GM03348 (cell line): Measurements from ENCODE around the gene HES3.

Experiments
- DNase-seq: peaks from one replicate; pipeline ENCODE4 v3.0.0; 2012; ENCODE audit warnings: low spot score

Gene HES3

DNA sequence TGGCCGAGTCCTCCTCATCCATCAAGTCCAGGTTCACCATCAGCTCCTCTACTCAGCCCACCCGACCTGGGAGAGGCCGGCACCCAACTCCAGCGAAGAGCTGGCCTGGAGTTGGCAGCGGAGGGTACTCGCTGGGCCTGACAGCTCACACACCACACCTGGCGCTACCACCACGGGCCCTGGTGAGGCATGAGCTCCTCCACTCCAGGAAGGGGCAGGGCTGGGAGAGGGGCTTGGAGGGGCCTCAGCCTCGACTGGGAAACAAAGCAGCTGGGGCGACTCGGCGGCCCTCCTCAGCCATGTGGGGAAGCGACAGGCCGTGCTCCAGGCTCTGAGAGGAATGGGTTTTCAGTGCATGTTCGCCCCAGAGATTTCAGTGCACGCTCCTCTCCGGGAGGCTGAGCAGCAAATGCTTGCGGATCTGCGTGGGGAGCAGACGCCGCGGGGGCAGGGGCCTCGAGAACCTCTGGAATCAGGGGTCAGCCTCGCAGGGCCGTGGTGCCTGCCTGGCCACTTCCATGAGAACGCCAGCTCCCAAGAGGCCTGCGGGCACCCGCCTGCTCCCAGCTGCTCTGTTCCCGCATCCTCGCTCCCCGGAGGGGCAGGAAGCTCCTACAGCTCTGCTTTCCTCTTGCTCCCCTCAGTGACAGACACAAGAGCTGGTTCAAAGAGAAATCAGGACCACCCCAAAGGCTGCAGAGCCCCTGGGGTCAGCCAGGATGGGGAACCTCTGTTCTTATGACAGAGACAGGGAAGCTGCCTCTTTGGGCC lies 35.8 kb downstream of the HES3 start:
- DNase-seq, result no peak

DNA sequence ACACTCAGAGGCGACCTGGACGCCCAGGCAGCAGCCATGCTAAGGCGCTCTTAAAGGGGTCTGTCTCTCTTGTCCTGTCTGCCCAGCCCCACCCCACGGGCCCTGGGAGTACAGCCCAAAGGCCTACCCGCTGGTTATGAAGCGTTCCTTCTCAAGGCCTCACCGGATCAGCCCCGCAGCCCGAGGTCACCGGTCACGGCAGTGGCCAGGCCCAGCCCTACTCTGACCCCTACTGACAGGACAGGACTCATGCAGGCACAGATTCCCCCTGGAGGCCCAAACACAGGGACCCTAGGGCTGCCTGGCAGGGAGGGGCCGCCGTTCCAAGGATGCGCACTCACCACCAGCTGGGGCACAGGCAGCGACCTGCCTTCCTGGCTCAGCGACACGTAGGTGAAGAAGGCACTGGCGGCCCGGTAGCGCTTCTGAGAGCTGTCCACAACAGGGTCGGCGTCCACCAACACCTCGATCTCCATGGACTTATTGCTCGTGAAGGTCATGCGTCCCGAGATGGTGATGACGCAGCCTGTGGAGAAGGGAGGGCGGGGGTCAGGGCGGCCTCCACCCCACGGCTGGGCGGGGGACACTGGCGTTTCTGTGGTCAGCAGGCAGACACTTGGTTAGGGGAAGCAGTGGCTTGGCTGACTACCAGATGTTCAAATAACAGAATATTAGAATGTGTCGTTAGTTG lies 36.9 kb downstream of the HES3 start:
- no peak for DNase-seq

DNA sequence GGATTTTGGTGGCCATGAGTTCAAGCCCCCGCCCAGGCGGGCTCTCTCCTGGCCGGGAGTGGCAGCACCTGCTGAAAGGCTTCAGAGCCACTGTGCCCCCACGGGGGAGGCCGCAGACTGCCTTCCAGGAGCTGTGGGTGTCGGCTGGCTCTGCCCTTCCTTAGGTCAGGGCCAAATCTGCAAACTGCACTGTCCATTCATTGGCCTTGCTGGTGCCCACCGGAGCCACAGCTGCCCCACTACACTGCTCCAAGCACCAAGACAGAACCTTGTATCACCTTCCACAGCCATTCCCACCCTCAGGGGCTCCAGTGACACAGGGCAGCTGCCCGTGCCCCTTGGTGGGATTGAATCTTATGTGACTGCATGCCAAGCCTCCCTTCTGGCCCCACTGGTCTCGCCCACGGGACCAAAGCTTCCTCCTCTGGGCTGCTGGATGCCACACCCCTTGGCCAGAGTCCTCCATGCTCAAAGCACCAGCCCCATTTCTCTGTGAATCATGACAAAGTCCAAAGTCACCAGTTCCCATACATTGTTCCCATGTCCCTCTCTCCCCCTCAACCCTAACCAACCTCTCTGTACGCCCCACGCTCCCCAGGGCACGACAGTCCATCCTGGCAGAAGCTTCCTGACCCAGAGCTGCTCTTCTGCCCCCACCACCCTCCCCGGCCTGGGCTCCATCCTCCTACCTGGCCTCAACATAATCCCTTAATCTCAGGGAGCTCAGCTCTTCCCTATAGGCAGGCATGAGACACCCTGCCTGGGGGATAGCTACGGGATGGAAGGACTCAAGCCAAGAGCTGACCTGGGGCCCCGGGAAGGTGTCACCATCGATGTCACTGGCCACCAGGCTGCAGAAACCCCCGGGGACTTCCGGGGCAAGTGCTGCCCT lies 37.8 kb downstream of the HES3 start:
- DNase-seq, result peak; percentile 51

DNA sequence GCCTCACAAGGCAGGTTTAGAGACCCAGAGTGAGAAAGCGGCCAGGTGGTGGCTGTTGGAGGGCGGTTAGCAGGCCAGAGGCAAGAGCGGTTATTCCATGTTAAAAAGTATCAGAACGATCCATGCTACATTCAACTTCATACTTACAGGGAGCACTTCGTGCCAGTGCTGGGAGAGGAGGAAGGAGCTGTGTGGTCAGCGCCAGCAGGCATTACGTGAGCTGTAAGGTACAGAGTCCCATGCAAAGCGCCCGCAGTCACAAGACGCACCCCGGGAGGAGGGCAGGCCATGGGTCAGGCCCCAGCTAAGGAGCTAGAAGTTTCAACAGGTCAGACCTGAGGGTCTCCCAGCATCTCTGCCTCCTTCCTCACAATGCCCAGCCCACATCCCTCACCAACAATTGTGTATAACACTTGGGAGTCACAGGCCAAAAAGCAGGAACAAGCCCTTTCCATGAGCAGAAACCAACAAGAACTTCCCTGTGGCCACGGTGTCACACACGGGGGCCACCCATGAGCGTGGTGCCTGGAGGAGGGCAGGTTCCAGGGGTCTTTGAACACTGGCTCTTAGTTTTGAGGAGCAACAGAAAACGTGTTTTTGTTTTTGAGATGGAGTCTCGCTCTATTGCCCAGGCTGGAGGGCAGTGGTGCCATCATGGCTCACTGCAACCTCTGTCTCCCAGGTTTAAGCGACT lies 38.7 kb downstream of the HES3 start:
- no peak for DNase-seq

DNA sequence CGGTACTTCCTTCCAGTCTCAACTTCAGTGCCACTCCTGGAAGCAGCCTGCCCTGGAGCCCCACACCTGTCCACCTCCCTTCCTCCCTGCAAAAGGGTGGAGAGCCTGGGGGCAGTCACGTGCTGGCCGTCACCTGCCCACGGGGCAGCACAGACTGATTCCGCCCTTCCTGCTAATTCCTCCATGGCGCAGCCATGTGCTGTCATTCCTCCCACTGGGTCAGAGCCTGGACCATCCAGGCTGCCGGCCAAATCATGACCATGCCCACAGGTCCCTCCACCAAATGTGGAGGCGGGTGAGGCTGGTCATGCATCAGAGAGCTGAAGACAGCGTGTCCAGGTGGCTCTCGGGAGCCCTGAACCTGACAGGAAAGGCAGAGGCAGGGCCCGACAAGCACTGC lies 41.4 kb downstream of the HES3 start:
- DNase-seq, result no peak

DNA sequence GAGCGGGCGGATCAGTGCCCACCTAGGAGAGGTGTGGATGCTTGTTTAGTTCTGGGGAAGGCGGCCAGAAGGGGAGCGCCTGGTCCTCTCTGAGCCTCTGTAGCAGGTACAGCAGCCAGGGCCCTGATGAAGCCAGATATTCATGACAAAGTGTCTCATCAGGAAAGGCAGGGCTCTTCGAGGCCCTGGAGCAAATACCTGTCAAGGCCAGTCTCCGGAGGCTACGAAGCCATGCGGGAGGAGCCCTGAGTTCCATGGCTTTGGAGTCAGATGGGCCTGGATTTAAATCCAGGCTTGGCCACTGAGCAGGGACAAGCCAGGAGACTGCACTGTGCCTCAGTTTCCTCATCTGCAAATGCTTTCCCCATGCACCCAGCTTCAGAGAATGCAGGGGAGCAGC lies 42.3 kb downstream of the HES3 start:
- DNase-seq, result no peak

DNA sequence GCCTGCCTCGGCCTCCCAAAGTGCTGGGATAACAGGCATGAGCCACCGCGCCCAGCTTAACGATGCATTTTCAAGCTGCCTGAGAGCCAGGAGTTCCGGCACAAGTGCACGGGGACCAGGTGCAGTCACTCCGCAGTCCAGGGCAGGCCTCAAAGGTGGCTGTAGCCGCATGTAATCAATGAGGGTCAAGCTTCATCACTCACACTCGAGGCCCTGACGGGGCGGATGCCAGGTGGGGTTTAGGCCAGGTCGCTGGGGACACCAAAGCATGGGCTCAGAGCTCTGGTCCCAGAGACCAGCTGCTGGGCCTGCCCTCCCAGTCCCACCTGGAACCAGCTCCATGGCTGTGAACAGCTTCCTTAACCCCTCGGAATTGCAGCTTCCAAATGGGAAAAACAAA lies 43.0 kb downstream of the HES3 start:
- no peak for DNase-seq

DNA sequence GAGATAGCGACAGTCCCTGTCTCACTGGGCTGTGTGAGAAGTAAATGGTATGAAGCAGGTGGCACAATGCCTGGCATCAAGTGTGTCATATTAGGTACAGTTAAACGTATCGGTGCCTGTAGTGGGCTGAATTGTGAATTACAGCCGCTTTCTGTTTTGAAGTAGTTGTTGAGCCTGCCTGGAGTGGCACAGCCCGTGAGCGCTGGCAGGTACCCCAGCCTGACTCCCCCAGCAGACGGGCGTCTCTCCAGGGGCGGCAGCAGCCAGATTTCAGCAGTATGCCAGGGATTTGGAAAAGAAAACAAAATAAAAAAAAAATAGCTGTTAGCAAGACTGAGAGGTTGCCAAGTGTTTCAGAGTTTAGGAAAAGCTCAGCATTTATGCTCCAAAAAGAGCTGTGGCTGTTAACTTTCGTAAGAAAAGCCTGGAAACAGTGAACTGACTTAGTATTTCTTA lies 43.5 kb downstream of the HES3 start:
- no peak for DNase-seq

DNA sequence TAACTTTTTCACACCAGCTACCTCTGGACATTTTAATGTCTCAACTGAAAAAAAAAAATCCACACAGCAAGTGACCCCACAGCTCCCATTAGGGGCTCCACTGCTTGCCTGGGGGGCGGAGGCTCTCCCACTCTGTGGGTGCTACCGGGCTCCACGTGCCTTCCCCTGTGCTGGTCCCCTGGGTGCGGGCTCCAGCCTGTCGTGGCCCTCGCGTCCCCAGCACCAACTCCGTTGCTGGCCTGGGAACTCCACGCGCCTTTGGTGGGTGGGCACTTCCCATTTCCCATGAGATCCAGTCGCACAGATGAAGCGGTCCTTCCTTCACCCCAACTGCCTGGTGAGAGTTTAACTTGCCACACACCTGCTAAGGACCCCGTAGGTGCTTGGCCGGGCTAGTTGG lies 44.0 kb downstream of the HES3 start:
- DNase-seq, result no peak

DNA sequence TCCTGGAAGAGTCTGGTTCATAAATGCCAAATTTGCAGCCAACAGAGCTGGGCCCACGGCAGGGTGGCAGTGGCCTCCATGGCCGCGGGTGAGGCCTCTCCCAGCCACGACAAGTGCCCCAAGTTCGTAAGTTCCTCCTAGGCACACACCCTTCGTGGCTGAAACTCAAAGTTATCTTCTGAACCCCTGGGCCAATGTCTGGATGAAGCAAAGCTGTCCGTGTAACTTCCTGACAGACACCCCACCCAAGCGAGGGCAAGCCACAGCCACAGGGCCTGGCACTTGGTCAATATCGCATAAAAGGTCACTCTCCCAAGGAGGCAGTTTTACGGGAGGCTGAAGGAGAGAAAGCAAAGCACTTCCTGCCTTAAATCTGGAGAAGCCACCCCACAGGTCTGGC lies 44.7 kb downstream of the HES3 start:
- no peak for DNase-seq

DNA sequence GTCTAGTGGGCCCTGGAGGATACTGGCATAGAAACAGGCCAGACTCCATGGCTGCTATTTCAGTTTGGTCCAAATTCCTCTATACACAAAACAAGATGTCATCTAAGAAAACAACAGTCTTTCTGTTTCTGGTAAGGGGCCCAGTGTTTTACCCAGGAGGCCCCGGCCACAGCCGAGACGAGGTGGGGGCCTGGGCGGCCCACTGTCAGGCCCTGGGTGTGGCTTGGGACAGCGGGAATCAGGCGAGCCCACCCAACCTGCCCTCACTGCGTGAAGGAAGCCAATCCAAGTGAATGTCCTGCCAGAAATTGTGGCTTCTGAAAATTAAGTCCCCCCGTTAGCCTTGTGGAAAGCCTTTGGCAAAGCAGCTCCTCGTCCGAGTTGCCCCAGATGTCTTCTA lies 48.1 kb downstream of the HES3 start:
- no peak for DNase-seq

DNA sequence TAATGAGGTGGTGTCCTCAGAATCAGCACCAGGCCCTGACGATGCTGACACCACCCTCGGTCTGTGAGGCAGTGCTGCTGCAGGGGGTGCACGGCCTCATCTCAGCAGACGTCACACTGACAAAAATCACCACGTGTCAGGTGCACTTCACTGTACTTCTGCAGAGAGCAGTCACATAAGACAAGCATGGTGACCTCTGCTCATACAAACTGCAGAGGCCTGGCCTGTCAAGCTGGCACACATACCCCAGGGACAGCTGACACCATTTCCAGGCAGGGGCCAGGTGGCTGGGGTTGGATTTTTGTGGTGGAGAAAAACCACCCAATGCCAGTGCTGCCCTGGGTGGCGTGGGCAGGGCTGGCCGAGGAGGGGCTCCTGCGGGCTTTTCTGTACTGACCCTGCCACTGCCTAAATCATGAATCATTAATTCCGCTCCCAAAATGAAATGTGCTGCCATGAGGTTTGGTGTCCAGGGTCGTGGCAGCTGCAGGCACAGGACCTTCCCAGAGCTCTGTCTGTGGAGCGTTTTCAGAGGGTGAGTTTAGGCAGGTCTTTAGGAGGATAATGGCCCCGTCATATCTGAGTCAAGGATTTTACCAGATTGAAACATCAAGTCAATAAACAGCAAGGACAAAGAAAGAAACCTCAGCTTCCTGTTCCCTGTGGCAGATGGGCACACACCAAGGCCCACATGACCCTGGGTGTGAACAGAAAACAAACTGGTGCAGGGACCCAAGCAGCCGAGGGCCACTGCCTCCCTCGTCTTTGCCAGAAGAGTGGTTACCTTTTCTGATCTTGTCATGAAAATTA lies 50.3 kb downstream of the HES3 start:
- no peak for DNase-seq

DNA sequence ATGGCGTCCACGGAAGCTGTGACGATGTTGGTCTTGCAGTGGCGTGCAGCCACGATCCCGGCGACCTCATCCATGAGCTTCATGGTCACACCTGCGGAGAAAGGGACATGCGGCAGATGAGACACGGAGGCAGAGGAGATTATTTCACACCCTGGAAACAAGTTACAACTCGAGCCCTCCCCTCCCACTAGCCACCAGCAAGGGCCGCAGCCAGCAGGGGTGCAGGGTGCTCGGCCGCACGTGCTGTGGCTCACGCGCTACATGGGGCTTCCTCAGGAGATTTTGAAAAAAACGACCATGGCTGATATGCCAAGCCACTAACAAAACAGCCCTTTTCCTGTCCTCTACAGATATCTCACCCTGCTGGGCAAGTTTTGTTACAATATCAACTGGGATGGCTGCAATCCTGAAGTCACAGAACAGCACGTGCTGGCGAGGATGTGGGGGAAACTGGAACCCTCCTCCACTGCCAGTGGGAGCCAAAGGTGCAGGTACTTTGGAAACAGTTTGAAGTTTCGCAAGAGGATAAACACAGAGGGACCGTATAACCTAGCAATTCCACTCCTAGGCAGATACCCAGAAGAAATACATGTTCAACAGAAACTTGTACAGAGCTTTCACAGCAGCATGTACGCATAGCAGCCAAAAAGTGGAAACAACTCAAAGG lies 51.0 kb downstream of the HES3 start:
- no peak for DNase-seq
